IPS-20b (cell line): ENCODE measurements around the gene HTT.

Experiments
- H3K27ac ChIP-seq: one replicate; pipeline ENCODE4 v1.5.1; 2013; ENCODE audit warnings: low read length
- H3K27me3 ChIP-seq: 2 replicates; pipeline ENCODE4 v1.6.1; 2013; ENCODE audit warnings: mild to moderate bottlenecking, low read length, inconsistent platforms; ENCODE audit not compliant: insufficient read depth
- H3K36me3 ChIP-seq: 2 replicates; pipeline ENCODE4 v1.6.1; 2013; ENCODE audit warnings: low read depth, mild to moderate bottlenecking, inconsistent platforms, low read length, moderate library complexity; ENCODE audit not compliant: insufficient read depth
- H3K4me1 ChIP-seq: 2 replicates; pipeline ENCODE4 v1.6.1; 2013; ENCODE audit warnings: mild to moderate bottlenecking, control low read depth, inconsistent platforms, low read length, moderate library complexity; ENCODE audit not compliant: insufficient read depth
- H3K4me3 ChIP-seq: 2 replicates; pipeline ENCODE4 v1.5.1; 2013; ENCODE audit warnings: mild to moderate bottlenecking, low read length, inconsistent platforms
- H3K9ac ChIP-seq: 2 replicates; pipeline ENCODE4 v1.6.1; 2013; ENCODE audit warnings: low read depth, mild to moderate bottlenecking, inconsistent platforms, low read length, moderate library complexity
- H3K9me3 ChIP-seq: 2 replicates; pipeline ENCODE4 v1.6.1; 2013; ENCODE audit warnings: mild to moderate bottlenecking, low read depth, low read length, inconsistent platforms; ENCODE audit not compliant: insufficient read depth

HTT gene

GRCh38 chr4:3200423-3201090 is 126.1 kb downstream of the HTT start:
- H3K4me1 ChIP-seq, result no peaks in the 10 kb centered on the region
- H3K9me3 ChIP-seq, result no peaks in the 10 kb centered on the region
- peaks cover 57% of the 10 kb centered on the region for H3K36me3 ChIP-seq
- no peak overlapping the region for H3K9ac ChIP-seq
- no peak overlapping the region for H3K27ac ChIP-seq
- no peaks in the 10 kb centered on the region for H3K27me3 ChIP-seq
- no peak overlapping the region for H3K4me3 ChIP-seq

GRCh38 chr4:3201718-3202702 is 127.5 kb downstream of the HTT start:
- Histone ChIP-seq H3K27me3 (no peaks in the 10 kb centered on the region), H3K9me3 (no peaks in the 10 kb centered on the region), H3K4me1 (no peaks in the 10 kb centered on the region), H3K4me3 (no peak overlapping the region), H3K27ac (no peak overlapping the region), H3K9ac (no peak overlapping the region), H3K36me3 (peaks cover 55% of the 10 kb centered on the region)

GRCh38 chr4:3202836-3203820 is 128.6 kb downstream of the HTT start:
- H3K36me3 ChIP-seq, result peaks cover 58% of the 10 kb centered on the region
- no peak overlapping the region for H3K4me3 ChIP-seq
- no peak overlapping the region for H3K27ac ChIP-seq
- no peaks in the 10 kb centered on the region for H3K27me3 ChIP-seq
- no peak overlapping the region for H3K9ac ChIP-seq
- no peaks in the 10 kb centered on the region for H3K9me3 ChIP-seq
- H3K4me1 ChIP-seq, result no peaks in the 10 kb centered on the region

- Histone ChIP-seq H3K4me3 (no peak overlapping the region), H3K36me3 (peaks cover 67% of the 10 kb centered on the region), H3K9ac (no peak overlapping the region), H3K27me3 (no peaks in the 10 kb centered on the region), H3K27ac (no peak overlapping the region), H3K9me3 (no peaks in the 10 kb centered on the region), H3K4me1 (no peaks in the 10 kb centered on the region)
Observed at GRCh38 chr4:3203971-3204431, 129.5 kb downstream of the HTT start.

- H3K27ac ChIP-seq, result no peak overlapping the region
- no peaks in the 10 kb centered on the region for H3K9me3 ChIP-seq
- H3K9ac ChIP-seq, result no peak overlapping the region
- H3K36me3 ChIP-seq, result peaks cover 67% of the 10 kb centered on the region
- H3K4me1 ChIP-seq, result no peaks in the 10 kb centered on the region
- no peaks in the 10 kb centered on the region for H3K27me3 ChIP-seq
- no peak overlapping the region for H3K4me3 ChIP-seq
Observed at GRCh38 chr4:3205995-3206394, 131.5 kb downstream of the HTT start.

GRCh38 chr4:3206439-3207100 is 132.1 kb downstream of the HTT start:
- no peak overlapping the region for H3K9ac ChIP-seq
- no peaks in the 10 kb centered on the region for H3K9me3 ChIP-seq
- H3K4me3 ChIP-seq, result no peak overlapping the region
- H3K27me3 ChIP-seq, result no peaks in the 10 kb centered on the region
- H3K4me1 ChIP-seq, result no peaks in the 10 kb centered on the region
- H3K27ac ChIP-seq, result no peak overlapping the region
- peaks cover 71% of the 10 kb centered on the region for H3K36me3 ChIP-seq

GRCh38 chr4:3207531-3208037 is 133.1 kb downstream of the HTT start:
- H3K27ac ChIP-seq, result no peak overlapping the region
- peaks cover 80% of the 10 kb centered on the region for H3K36me3 ChIP-seq

GRCh38 chr4:3208826-3209225 is 134.3 kb downstream of the HTT start:
- no peaks in the 10 kb centered on the region for H3K27me3 ChIP-seq
- H3K36me3 ChIP-seq, result peaks cover 86% of the 10 kb centered on the region
- H3K27ac ChIP-seq, result no peak overlapping the region
- no peaks in the 10 kb centered on the region for H3K9me3 ChIP-seq
- no peak overlapping the region for H3K9ac ChIP-seq
- no peak overlapping the region for H3K4me3 ChIP-seq
- H3K4me1 ChIP-seq, result no peaks in the 10 kb centered on the region

More at GRCh38 chr4:3207531-3208037, 133.1 kb downstream of the HTT start:
- no peak overlapping the region for H3K4me3 ChIP-seq
- H3K4me1 ChIP-seq, result no peaks in the 10 kb centered on the region
- no peaks in the 10 kb centered on the region for H3K27me3 ChIP-seq
- no peak overlapping the region for H3K9ac ChIP-seq
- no peaks in the 10 kb centered on the region for H3K9me3 ChIP-seq

- no peak overlapping the region for H3K9ac ChIP-seq
- peaks cover 86% of the 10 kb centered on the region for H3K36me3 ChIP-seq
- H3K4me1 ChIP-seq, result no peaks in the 10 kb centered on the region
- H3K27ac ChIP-seq, result no peak overlapping the region
- H3K9me3 ChIP-seq, result no peaks in the 10 kb centered on the region
- H3K27me3 ChIP-seq, result no peaks in the 10 kb centered on the region
- H3K4me3 ChIP-seq, result no peak overlapping the region
Observed at GRCh38 chr4:3209551-3210325, 135.3 kb downstream of the HTT start.

GRCh38 chr4:3210467-3210866 is 136.0 kb downstream of the HTT start:
- Histone ChIP-seq H3K9me3 (no peaks in the 10 kb centered on the region), H3K4me3 (no peak overlapping the region), H3K4me1 (no peaks in the 10 kb centered on the region), H3K27ac (no peak overlapping the region), H3K27me3 (no peaks in the 10 kb centered on the region), H3K9ac (no peak overlapping the region), H3K36me3 (peaks cover 90% of the 10 kb centered on the region)
